Esophagus muscularis mucosa (tissue), 4 donors: ENCODE results near the gene SDC1. TPM values are rescaled to one million over a fixed set of nuclear protein-coding genes. Genes with fewer than 3 reads are reported as not detected.
A peak's percentile ranks its signal among the peaks of the same experiment; 100 is the strongest.
"Not testable (repeated sequence)": the region's sequence is repeated elsewhere in the genome, so short reads cannot be mapped to it uniquely, and the experiment has no call there.

ENCODE experiments used
- DNase-seq: peaks from one replicate; pipeline ENCODE4 v3.0.0-alpha.2; 2017; ENCODE audit errors: extremely low spot score
- H3K27ac ChIP-seq, 4 donors: fragments of 200-600 bp; sonication (generic); replicated peaks in 1 of 4; 1 replicate in 3 of 4; 2 replicates in 1 of 4; pipeline ENCODE4 v1.5.1; 2016 to 2019; ENCODE audit warnings: mild to moderate bottlenecking in 1 of 4
- H3K27me3 ChIP-seq, 4 donors: fragments of 200-600 bp; sonication (generic); one replicate each; pipeline versions ENCODE4 v1.5.1 to v1.6.0; 2016 to 2019
- H3K36me3 ChIP-seq, 4 donors: fragments of 200-600 bp; sonication (generic); one replicate each; pipeline ENCODE4 v1.5.1; 2016 to 2019
- H3K4me1 ChIP-seq, 4 donors: fragments of 200-600 bp; sonication (generic); one replicate each; pipeline ENCODE4 v1.5.1; 2016 to 2019
- H3K4me3 ChIP-seq, 4 donors: fragments of 200-600 bp; sonication (generic); 1 replicate in 2 of 4; 2 replicates in 2 of 4; pipeline ENCODE4 v1.5.1; 2016 to 2019; ENCODE audit warnings: mild to moderate bottlenecking in 4 of 4, moderate library complexity in 1 of 4
- H3K9me3 ChIP-seq, 4 donors: fragments of 200-600 bp; sonication (generic); 1 replicate in 3 of 4; 2 replicates in 1 of 4; pipeline ENCODE4 v1.5.1; 2016 to 2019
- EP300 ChIP-seq: sonication (generic); formaldehyde crosslinking; IDR thresholded peaks from one replicate; pipeline ENCODE4 v1.6.1; 2017; ENCODE audit warnings: antibody characterized with exemption
- POLR2A ChIP-seq: fragments of 450-650 bp; IDR thresholded peaks from one replicate; pipeline ENCODE4 v1.6.1; 2017; ENCODE audit warnings: antibody characterized with exemption, moderate library complexity, mild to moderate bottlenecking, low read depth
- POLR2AphosphoS5 ChIP-seq, 2 donors: sonication (generic); formaldehyde crosslinking; IDR thresholded peaks; one replicate each; pipeline ENCODE4 v1.6.1; 2017; ENCODE audit warnings: antibody characterized with exemption in 2 of 2
- WGBS: methylation state at CpG from one replicate; pipeline ENCODE4 v1.1.5; 2018; 5-methylcytosine and 5-hydroxymethylcytosine counted together
- intact Hi-C: fragments of 100-400 bp; cut with DNase I; formaldehyde crosslinking; loops from one replicate; pipeline ENCODE4 v1.15.1; 2023
- total RNA-seq, 4 donors: library from RNA; depleted of rRNA; stranded (reverse); fragments of >200 nt; gene quantifications; one replicate each; pipeline versions ENCODE4 v1.1.0 to v1.2.1, GENCODE V29; 2016
- TF ChIP-seq, protein P1 (sequence below), 3 experiments: fragments of 200-600 bp in 2 of 3; fragments of 450-650 bp in 1 of 3; sonication (generic) in 2 of 3; IDR thresholded peaks; one replicate each; pipeline ENCODE4 v1.5.1; 2017 to 2019; ENCODE audit warnings: antibody characterized with exemption in 3 of 3, mild to moderate bottlenecking in 2 of 3, moderate library complexity in 1 of 3

Gene SDC1
- total RNA-seq, 4 donors from 2014 or later = 0.33 to 1.6 (median 0.47) TPM

DNA sequence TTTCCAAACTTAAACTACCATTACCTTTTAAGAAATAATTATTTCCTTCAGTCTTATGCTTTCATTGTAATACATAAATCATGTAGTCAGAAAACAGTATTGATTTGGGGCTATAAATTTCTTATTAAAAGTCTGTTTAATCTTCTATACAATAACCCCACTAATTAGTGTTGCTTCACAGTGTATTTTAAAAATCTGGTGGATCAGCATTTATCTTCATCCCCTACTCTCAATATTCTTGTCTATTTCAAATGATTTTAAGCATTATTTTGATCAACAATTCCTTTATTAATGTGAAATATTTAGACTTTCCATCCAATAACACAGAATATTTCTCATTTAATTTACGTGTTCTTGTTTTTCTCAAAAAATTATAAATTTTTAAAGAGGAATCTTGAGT lies 32.5 kb upstream of the SDC1 start:
- Histone ChIP-seq H3K9me3 (no peaks in the 10 kb centered on the region), H3K27ac (no peak overlapping the region), H3K4me3 (no peak overlapping the region), H3K4me1 (no peaks in the 10 kb centered on the region), H3K27me3 (no peaks in the 10 kb centered on the region), H3K36me3 (peaks cover 35 to 85% (median 66%) of the 10 kb centered on the region in 4 donors)
- WGBS = 92% methylated on average over 1 of the region's 1 CpG
- DNase-seq = no peak
- intact Hi-C loops = no loop called here
- no peak for TF ChIP-seq EP300
- TF ChIP-seq POLR2A = no peak
- no peak for TF ChIP-seq POLR2AphosphoS5 (IDR thresholded peaks at IDR 0.05)
- TF ChIP-seq, protein P1, sequence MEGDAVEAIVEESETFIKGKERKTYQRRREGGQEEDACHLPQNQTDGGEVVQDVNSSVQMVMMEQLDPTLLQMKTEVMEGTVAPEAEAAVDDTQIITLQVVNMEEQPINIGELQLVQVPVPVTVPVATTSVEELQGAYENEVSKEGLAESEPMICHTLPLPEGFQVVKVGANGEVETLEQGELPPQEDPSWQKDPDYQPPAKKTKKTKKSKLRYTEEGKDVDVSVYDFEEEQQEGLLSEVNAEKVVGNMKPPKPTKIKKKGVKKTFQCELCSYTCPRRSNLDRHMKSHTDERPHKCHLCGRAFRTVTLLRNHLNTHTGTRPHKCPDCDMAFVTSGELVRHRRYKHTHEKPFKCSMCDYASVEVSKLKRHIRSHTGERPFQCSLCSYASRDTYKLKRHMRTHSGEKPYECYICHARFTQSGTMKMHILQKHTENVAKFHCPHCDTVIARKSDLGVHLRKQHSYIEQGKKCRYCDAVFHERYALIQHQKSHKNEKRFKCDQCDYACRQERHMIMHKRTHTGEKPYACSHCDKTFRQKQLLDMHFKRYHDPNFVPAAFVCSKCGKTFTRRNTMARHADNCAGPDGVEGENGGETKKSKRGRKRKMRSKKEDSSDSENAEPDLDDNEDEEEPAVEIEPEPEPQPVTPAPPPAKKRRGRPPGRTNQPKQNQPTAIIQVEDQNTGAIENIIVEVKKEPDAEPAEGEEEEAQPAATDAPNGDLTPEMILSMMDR (IDR thresholded peaks at IDR 0.05) = no peak

DNA sequence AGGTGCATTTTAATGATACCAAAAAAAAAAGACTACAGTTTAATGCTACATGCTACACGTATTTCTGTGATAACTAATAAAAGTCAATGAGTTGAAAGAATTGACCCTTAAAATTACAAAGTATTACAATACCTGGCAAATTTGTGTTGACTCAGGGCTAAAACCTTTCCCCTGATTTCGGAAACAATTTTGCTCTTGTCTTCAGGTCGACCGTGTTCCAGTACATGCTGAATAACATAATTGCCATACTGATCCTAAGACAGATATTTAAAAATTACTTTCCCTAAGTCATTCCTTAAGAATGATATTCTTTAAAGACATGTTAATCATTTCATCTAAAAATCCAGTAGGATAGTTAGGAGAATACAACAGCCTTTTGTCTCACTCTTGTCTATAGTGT lies 29.8 kb upstream of the SDC1 start:
- Histone ChIP-seq H3K9me3 (no peaks in the 10 kb centered on the region), H3K36me3 (peaks cover 41 to 87% (median 64%) of the 10 kb centered on the region in 4 donors), H3K4me1 (no peaks in the 10 kb centered on the region), H3K27me3 (no peaks in the 10 kb centered on the region), H3K27ac (no peak overlapping the region), H3K4me3 (no peak overlapping the region)
- intact Hi-C loops = no loop called here
- no peak for DNase-seq
- TF ChIP-seq POLR2AphosphoS5 (IDR thresholded peaks at IDR 0.05) (no peak), EP300 (no peak), POLR2A (no peak)
- TF ChIP-seq, protein P1 (IDR thresholded peaks at IDR 0.05) = no peak
- WGBS = 95% methylated on average over 4 of the region's 4 CpGs

DNA sequence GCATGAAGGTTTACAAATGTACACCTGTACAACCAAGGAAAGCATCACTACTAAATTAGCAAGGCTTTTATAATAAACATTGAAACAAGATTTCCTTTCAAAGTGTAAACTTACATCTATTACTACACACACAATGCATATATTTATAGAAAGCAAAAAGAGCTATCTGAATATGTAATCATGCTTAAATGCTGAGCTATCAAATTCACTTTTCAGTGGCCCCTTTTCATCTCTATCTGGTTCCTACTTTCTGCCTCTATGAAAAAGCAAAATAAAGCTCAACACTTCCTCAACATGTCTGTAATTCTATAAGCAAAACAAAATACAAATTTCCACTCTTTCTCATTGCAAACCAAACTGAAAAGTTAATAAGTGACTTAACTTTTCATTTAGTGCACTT lies 25.5 kb upstream of the SDC1 start:
- DNase-seq = no peak
- Histone ChIP-seq H3K27me3 (no peaks in the 10 kb centered on the region), H3K9me3 (no peaks in the 10 kb centered on the region), H3K4me3 (no peak overlapping the region), H3K36me3 (peaks cover 53 to 90% (median 68%) of the 10 kb centered on the region in 4 donors), H3K4me1 (no peaks in the 10 kb centered on the region), H3K27ac (no peak overlapping the region)
- TF ChIP-seq EP300 (no peak), POLR2AphosphoS5 (IDR thresholded peaks at IDR 0.05) (no peak), POLR2A (no peak)
- TF ChIP-seq, protein P1 (IDR thresholded peaks at IDR 0.05) = no peak
- intact Hi-C loops = no loop called here

DNA sequence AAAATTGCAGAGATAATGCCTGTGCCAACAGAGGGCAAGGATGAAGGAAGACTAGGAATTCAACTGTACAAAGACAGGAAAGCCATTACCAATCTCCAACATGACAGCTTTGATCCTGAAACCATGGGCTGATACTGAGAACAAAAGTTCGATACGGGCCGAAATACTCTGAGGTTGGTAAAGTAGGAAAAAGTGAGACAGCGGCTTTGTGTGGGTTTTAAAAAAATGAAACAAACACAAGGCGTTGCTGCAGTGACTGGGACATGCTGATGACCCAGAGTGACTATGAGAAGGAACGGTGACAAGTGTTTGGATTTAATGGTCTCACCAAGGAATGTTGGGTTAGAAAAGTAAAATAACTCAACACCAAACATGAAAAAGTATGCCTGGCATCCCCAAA lies 24.2 kb upstream of the SDC1 start:
- TF ChIP-seq POLR2AphosphoS5 (IDR thresholded peaks at IDR 0.05) = no peak
- TF ChIP-seq POLR2A = no peak
- TF ChIP-seq EP300 = no peak
- TF ChIP-seq, protein P1 (IDR thresholded peaks at IDR 0.05) = no peak
- DNase-seq = peak; percentile 86
- H3K4me3 ChIP-seq = no peak overlapping the region
- no peaks in the 10 kb centered on the region for H3K9me3 ChIP-seq
- WGBS = 92% methylated on average over 6 of the region's 6 CpGs
- H3K4me1 ChIP-seq = no peaks in the 10 kb centered on the region
- H3K36me3 ChIP-seq = peaks cover 42 to 78% (median 56%) of the 10 kb centered on the region in 4 donors
- intact Hi-C loops = no loop called here
- no peaks in the 10 kb centered on the region for H3K27me3 ChIP-seq
- no peak overlapping the region for H3K27ac ChIP-seq

DNA sequence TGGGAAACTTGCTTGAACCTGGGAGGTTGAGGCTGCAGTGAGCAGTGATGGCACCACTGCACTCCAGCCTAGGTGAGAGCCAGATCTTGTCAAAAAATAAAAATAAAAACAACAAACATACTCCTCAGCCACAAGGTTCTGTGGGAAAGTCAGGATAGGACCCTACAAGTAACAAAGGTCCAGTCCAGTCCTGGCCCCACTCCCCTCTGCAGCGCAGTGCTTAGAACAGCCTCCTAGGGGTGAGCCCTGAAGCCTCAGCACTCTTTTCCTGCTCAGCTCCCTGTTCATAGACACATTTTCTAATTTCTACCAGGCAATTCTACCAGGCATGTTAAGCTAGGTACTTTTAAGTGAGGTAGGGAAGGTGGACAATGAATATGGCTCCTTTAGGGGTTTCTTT lies 22.2 kb upstream of the SDC1 start:
- DNase-seq = no peak
- Histone ChIP-seq H3K9me3 (no peaks in the 10 kb centered on the region), H3K27ac (no peak overlapping the region), H3K4me1 (peaks cover 0 to 4% (median 3%) of the 10 kb centered on the region in 4 donors), H3K27me3 (no peaks in the 10 kb centered on the region), H3K4me3 (no peak overlapping the region), H3K36me3 (peaks cover 22 to 57% (median 36%) of the 10 kb centered on the region in 4 donors)
- intact Hi-C loops = no loop called here
- WGBS = 89% methylated on average over 1 of the region's 1 CpG
- TF ChIP-seq, protein P1 (IDR thresholded peaks at IDR 0.05) = no peak
- TF ChIP-seq POLR2A (no peak), EP300 (no peak), POLR2AphosphoS5 (IDR thresholded peaks at IDR 0.05) (no peak)

DNA sequence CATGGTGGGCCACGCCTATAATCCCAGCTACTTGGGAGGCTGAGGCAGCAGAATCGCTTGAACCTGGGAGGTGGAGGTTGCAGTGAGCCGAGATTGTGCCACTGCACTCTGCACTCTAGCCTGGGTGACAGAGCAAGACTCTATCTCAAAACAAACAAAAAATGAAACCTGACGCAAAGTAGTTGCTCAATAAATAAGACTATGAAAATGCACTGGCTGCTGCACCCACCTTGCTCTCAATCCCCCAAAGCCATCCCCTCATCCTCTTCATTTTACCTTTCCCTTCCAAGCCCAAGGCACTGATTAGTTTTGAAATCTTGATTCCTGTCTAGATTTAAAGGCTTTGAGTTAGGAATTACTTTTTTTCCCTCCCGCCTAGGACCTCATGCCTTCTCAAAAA lies 18.7 kb upstream of the SDC1 start:
- H3K4me3 ChIP-seq = not testable (repeated sequence)

More for the DNA sequence above, 18.7 kb upstream of the SDC1 start:
- H3K27ac ChIP-seq, DNase-seq, H3K4me1 ChIP-seq, intact Hi-C loops, H3K9me3 ChIP-seq, H3K27me3 ChIP-seq: not testable (repeated sequence)
- WGBS = 91% methylated on average over 5 of the region's 5 CpGs
- H3K36me3 ChIP-seq = peaks cover 12 to 24% (median 18%) of the 10 kb centered on the region in 4 donors
